ENCODE measurements around the gene ANO4. TPM values are rescaled to one million over a fixed set of nuclear protein-coding genes. Genes with fewer than 3 reads are reported as not detected.

ANO4 gene
- total and polyA plus RNA-seq, 2 of the 8 experiments (the other 6 are each of a cell fraction or from before 2014, with no cell fraction given), result 1.1 to 3.4 TPM

DNA sequence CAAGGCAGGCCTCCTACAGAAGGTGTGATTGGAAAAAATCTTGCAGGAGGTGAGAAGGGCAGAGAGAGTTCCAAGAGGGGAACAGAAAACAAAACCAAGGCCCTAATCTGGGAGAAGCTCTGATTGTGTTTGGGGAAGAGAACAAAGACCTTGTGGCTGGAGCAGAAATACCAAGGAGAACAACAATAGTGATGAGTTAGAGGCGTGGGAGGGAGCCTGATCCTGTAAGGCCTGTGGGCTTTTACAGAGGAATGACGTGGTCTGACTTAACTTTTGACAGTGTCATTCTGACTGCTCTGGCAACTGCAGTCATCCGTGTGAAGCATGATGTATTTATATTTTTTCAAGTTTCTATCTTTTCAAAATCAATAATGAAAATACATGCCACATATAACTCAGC, 200.6 kb downstream of the ANO4 start:
- no peaks in the 10 kb centered on the region for H3K23me2 ChIP-seq (ENCODE audit: low read depth, low read length)
- H2AFZ ChIP-seq (ENCODE audit: low read length), result peak overlapping the region; percentile 79; the same call in 1 of the 2 replicates
- H3K4me3 ChIP-seq (ENCODE audit: extremely low read depth in 1 of 4, insufficient read depth in 2 of 4, low read depth in 3 of 4, low read length in 4 of 4), result no peak overlapping the region
- no peaks in the 10 kb centered on the region for H4K20me1 ChIP-seq (replicated peaks in 1 of 2; ENCODE audit: control insufficient read depth in 1 of 2, insufficient read depth in 2 of 2, low read length in 2 of 2)
- no peak overlapping the region for H3K4ac ChIP-seq (replicated peaks; ENCODE audit: insufficient read length, low read depth, low read length)
- H4K91ac ChIP-seq (replicated peaks; ENCODE audit: insufficient read length, low read length), result no peak overlapping the region
- H3K14ac ChIP-seq (ENCODE audit: insufficient read length), result no peak overlapping the region
- H4K8ac ChIP-seq (ENCODE audit: extremely low read depth, insufficient read depth, low read length), result no peak overlapping the region
- no peak overlapping the region for H2BK12ac ChIP-seq (ENCODE audit: low read depth, low read length)
- H3K27me3 ChIP-seq (replicated peaks in 1 of 4; ENCODE audit: control insufficient read depth in 3 of 4, extremely low read depth in 1 of 4, insufficient read depth in 3 of 4, low read length in 3 of 4), result no peaks in the 10 kb centered on the region
- FAIRE-seq, result peak; percentile 7
- H2BK120ac ChIP-seq (replicated peaks; ENCODE audit: low read depth, low read length), result no peak overlapping the region
- H2BK5ac ChIP-seq (ENCODE audit: low read depth, low read length), result no peak overlapping the region
- TF ChIP-seq PHF8 (conservative IDR thresholded peaks at IDR 0.05; ENCODE audit: low read depth, low read length) (no peak), TEAD4 (IDR thresholded peaks at IDR 0.05; ENCODE audit: low read depth, low read length) (peak; percentile 42; the same call in 1 of the 2 replicates)
- no peak overlapping the region for H3K56ac ChIP-seq (replicated peaks; ENCODE audit: insufficient read length, low read depth, low read length)
- H3K4me2 ChIP-seq (ENCODE audit: insufficient read depth in 1 of 2, low read depth in 2 of 2, low read length in 2 of 2), result no peak overlapping the region
- peaks cover 0 to 4% (median 3%) of the 10 kb centered on the region in 4 experiments; a peak in 2 of 7 replicates for H3K4me1 ChIP-seq (replicated peaks in 1 of 4; ENCODE audit: control insufficient read depth in 3 of 4, insufficient read depth in 4 of 4, low read length in 3 of 4)
- H2BK15ac ChIP-seq (ENCODE audit: low read length), result no peak overlapping the region
- H3K36me3 ChIP-seq (ENCODE audit: control insufficient read depth in 2 of 4, insufficient read depth in 4 of 4, low read length in 3 of 4), result no peaks in the 10 kb centered on the region
- 61% methylated on average over 3 of the region's 3 CpGs; no CpG with 5 or more reads in 1 of the 2 experiments for WGBS, 2 experiments (ENCODE audit: extremely low coverage in 1 of 2, insufficient coverage in 1 of 2, insufficient read length in 1 of 2, insufficient replicate concordance in 2 of 2, low coverage in 1 of 2, low lambda C conversion rate in 2 of 2, missing lambda C conversion rate in 1 of 2)
- no peak overlapping the region for H3K9ac ChIP-seq (replicated peaks in 1 of 4; ENCODE audit: extremely low read depth in 1 of 4, low read depth in 3 of 4, low read length in 3 of 4)
- no peaks in the 10 kb centered on the region for H3K9me3 ChIP-seq (ENCODE audit: insufficient read depth in 2 of 2, low read depth in 1 of 2, low read length in 1 of 2)
- H3K18ac ChIP-seq (ENCODE audit: extremely low read depth, low read length), result no peak overlapping the region
- H3K79me1 ChIP-seq (ENCODE audit: low read depth, low read length), result no peaks in the 10 kb centered on the region
- CTCF ChIA-PET (ENCODE audit: partially characterized antibody), result interaction anchor here (0.6 to 1.7 kb wide), 5 partner anchors 9 to 168 kb away, joined by 3 to 6 read pairs (median 4); no protein-coding TSS in a partner anchor
- no peak overlapping the region for H2BK20ac ChIP-seq (ENCODE audit: low read length)
- H3K23ac ChIP-seq (ENCODE audit: insufficient read length), result no peak overlapping the region
- H4K5ac ChIP-seq (ENCODE audit: insufficient read length, low read depth, low read length), result no peak overlapping the region
- POLR2A ChIA-PET (ENCODE audit: partially characterized antibody), result no interaction called here
- DNase-seq (ENCODE audit: low read depth in 1 of 2, low spot score in 2 of 2), result no peak
- no peak overlapping the region for H3K27ac ChIP-seq (ENCODE audit: low read depth, low read length)
- H3K79me2 ChIP-seq (ENCODE audit: control insufficient read depth in 1 of 2, insufficient read depth in 2 of 2, low read length in 2 of 2), result no peaks in the 10 kb centered on the region
- H2AK5ac ChIP-seq (ENCODE audit: low read depth, low read length), result no peak overlapping the region
